Measurements from ENCODE around the gene TNFRSF19.

TNFRSF19 gene

GRCh38 chr13:23687614-23688013 is 117.4 kb downstream of the TNFRSF19 start:
- no peak for FAIRE-seq

GRCh38 chr13:23688336-23688735 is 118.1 kb downstream of the TNFRSF19 start:
- FAIRE-seq = no peak

- no peak for FAIRE-seq
These were observed 120.5 kb downstream of the TNFRSF19 start for GRCh38 chr13:23690668-23691067.

GRCh38 chr13:23692816-23693215 is 122.6 kb downstream of the TNFRSF19 start:
- no peak for FAIRE-seq

- FAIRE-seq = no peak
These were observed 125.0 kb downstream of the TNFRSF19 start for GRCh38 chr13:23695196-23695595.

DNA sequence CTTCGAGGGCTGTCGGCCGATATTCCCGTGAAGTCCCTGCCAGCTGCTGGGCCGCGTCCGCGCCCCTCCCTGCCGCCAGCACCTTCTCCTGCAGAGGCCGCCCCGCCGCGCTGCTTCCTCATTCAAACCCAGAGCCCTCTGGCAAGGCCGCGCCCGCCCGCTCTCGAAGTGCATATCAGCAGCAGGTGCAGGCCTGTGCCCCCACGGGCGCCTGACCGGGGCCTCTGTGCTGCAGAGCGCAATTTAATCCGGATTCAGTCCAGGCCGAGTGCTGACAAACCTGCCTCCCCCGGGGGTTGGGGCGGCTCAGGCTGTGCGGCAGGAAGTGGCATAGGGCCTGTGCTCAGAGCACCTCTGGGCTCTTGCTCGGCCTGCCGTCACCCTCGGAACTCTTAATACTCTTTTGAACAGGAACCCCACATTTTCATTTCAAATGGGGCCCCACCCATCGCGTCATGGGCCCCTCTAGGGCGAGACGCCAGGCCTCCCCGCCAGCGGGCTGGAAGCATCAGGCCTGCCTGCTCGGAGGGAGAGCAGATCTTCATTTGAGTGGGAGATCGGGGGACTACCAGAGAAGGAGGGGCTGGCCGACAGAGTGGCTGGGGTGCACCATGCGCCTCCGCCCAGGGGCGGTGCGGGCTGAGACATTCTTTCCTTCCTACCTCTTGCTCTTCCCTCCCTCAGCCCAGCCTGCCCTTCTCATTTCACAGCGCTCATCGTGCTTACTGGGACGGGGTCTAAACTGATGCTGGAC is 125.7 kb downstream of the TNFRSF19 start:
- FAIRE-seq = no peak

DNA sequence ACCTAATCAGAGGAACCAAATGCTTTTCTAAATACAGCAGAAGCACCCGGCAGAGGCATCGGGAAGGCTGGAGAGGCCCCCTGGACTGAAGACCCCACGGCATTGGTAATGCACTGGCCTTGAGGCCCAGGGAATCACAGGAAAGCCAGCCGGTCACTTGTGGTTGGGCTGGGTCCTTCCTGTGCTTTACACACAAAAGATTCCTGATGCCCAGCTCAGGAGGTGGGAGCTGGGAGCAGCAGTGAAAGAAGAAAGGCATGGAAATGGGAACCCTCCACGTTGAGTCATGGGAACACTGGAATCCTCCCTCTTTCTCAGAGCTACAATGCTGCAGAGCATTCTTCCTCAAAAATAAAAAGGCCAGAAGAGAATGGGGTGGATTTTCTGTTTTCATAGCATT is 126.4 kb downstream of the TNFRSF19 start:
- FAIRE-seq = no peak

- FAIRE-seq = no peak
These were observed 127.6 kb downstream of the TNFRSF19 start for GRCh38 chr13:23697772-23698313.

- no peak for FAIRE-seq
These were observed 129.1 kb downstream of the TNFRSF19 start for GRCh38 chr13:23699271-23699670.

- FAIRE-seq = no peak
These were observed 131.0 kb downstream of the TNFRSF19 start for GRCh38 chr13:23701186-23701585.

GRCh38 chr13:23701636-23702035 is 131.4 kb downstream of the TNFRSF19 start:
- FAIRE-seq = no peak

DNA sequence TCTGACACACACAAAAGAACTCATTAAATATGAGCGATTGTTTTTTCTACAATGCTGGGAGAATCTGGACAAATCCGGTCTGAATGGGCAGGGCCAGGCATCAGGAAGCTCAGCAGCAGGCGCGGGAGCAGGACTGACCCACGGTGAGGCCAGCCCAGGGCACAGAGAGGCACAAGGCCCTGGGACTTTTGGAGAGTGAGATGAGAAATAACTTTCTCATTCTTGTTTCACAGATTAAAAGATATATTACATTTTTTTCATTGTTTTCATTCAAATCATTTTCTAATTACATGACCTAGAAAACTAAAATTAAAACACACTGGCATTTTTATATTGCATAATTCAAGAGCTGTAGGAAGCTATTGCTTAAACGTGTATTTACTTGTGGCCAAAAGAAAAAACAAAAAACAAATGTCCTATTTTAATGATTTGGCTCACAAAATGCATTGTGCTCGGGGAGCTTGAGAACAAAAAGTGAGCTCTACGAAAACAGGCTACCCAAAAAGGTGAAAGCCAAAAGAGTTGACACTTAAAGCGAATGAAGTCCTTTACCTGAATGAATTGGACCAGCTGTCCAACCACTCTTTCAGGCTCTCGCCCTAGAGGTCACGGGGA is 133.1 kb downstream of the TNFRSF19 start:
- FAIRE-seq = no peak

DNA sequence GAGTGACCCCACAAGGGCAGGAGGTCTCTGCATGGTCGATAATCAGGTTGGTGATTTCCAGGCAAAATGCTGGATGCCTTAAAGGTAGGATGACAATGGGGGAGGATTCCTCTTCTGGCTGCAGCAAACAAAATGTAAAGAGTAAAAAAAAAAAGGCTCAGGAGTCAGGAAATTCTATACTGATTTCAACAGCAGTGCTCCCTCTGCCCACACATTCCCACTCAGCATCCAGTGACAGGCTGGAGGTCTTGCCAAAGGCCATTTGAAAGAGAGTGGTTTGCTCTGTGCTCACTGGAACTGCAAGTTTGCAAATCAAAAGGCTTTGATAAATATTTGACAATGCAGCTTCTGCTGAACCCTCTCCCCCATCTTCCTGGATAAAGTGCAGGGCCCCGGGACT is 135.4 kb downstream of the TNFRSF19 start:
- FAIRE-seq = no peak

DNA sequence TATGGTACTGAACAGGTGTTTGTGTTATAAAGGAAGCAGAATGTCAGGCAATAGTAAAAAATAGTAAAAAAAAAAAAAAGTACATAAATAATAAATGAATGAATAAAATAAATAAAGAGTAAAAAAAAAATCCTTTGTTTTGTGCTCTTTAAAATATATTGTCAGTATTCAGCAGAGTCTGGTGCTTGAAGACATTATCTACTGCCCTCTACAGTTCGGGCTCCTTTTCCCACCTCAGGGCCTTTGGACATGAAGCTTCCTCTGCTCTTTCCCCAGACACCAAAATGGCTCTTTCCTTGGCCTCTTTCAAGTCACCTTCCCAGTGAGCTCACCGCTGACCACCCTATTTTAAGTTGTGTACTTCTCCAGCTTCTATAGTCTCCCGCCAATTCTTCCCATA is 137.5 kb downstream of the TNFRSF19 start:
- no peak for FAIRE-seq

GRCh38 chr13:23709536-23709935 is 139.3 kb downstream of the TNFRSF19 start:
- FAIRE-seq = no peak

DNA sequence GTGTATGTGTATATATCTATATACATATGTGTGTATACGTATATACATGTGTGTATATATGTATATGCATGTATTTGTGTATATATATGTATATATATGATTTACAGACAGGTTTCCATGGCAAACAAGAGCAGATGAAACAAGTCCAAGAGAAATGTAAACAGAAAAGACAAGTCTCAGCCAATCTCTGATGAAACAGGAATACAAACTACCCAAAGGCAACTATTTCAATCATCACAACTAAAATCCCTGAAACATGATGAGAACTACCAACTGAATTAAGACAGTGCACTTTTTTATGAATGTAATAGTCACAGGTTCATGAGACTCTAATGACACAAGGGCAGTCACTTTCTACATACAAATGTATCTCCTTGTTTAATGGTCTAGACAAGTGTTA is 140.2 kb downstream of the TNFRSF19 start:
- FAIRE-seq = no peak

GRCh38 chr13:23711355-23711754 is 141.1 kb downstream of the TNFRSF19 start:
- no peak for FAIRE-seq

DNA sequence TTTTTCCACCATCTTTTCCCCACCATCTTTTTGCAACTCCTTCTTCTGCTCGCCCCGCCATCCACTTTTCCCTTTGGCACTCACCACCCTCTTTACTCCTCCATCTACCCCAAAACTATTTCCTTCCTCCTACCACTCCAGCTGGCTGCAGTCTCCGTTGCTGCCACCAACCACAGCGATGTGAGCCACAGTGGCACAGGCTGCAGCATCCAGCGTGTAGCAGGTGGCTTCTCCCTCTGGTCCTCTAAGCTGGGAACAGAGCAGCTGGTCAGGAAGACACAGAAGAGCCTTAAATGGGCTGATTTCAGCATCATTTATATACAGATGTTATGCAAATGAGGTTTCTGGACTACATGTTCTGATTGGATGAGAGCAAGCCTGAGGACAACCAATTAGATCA is 144.5 kb downstream of the TNFRSF19 start:
- no peak for FAIRE-seq

DNA sequence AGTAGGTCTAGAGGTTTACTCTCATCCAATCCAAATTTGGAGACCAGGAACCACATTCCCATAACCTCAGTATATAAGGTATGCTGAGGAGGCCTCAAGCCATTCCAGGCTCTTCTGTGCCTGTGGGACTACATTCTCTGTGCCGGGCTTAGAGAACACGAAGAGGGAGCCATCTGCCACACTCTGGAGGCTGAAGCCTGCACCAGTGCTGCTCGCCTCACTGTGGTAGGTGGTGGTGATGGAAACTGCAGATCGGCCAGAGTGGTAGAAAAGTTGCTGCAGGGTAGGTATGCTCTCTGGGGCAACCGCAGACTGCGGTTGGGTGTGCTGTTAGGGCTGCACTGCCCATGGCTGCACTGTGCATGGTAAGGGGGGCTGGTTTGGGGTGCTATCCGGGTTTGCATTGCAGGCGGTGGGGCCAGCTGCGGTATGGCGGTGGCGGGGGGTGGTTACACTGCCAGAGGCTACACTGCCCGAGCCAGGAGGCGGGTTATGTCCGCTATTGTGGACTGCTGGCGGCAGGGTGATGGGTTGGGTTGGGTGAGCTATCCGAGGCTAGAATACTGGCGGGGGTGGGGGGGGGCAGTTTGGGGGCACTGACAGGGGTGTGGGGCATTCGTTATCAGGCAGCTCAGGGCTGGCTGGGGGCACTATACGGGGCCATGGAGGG is 145.0 kb downstream of the TNFRSF19 start:
- no peak for FAIRE-seq

GRCh38 chr13:23715762-23716235 is 145.6 kb downstream of the TNFRSF19 start:
- no peak for FAIRE-seq

GRCh38 chr13:23716401-23716800 is 146.2 kb downstream of the TNFRSF19 start:
- no peak for FAIRE-seq

GRCh38 chr13:23718996-23719395 is 148.8 kb downstream of the TNFRSF19 start:
- no peak for FAIRE-seq

DNA sequence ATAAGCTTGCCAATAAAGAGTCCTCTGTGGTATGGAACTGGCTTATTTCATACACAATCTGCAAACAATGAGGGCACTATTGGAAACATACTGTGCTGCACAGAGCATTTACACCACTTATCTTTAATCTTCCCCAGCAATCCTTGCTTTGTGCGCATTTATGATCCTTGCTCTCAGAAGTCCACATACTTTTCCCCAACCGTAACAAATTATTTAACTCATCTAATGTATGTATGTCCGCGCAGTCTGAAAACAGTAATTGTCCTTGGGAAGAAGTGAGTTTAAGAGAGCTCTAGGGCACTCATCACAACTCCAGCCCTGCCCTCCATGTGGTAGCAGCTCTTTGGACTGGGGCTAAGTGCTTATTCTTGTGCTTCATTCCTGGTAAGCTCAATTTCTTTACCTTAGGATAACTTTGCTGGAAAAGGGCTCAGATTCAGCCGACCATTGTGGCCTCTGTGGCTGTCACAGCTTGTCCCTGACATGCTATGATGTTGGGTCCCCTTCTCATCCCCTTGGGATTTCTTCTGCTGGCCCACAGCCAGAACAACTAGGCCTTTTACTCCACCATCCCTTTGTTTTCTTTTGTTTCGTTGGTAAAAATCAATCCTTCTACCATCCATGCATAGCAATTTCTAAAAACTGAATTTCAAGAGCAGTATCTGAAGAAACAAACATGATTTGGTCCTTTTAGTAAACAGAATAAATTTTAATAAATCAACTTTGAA is 152.7 kb downstream of the TNFRSF19 start:
- FAIRE-seq = no peak

Data from colon (tissue), 2 donors.